Measurements from ENCODE around the gene UGT1A9. TPM values are rescaled to one million over a fixed set of nuclear protein-coding genes. Genes with fewer than 3 reads are reported as not detected.
"Not testable (repeated sequence)": the region's sequence is repeated elsewhere in the genome, so short reads cannot be mapped to it uniquely, and the experiment has no call there.

Gene UGT1A9
- total RNA-seq (2021; fragmentation: NEBNext Ultra II Directional; extraction: Animal tissue kit (Norgen Biotek cat#: 25700)): not detected
- long read RNA-seq: 0 reads

GRCh38 chr2:233671290-233672161 lies at the start of gene UGT1A9:
TSS of gene UGT1A9 (plus strand) at chr2:233671898. CDS start at chr2:233671935, 37 bp downstream.
- no peaks in the 10 kb centered on the region for H3K4me1 Mint-ChIP-seq (ENCODE audit: low read depth)
- TF ChIP-seq CTCF (IDR thresholded peaks at IDR 0.05): no peak
- peaks cover 9% of the 10 kb centered on the region; the same call in 1 of the 2 replicates for H3K9me3 Mint-ChIP-seq
- no peaks in the 10 kb centered on the region for H3K27me3 Mint-ChIP-seq (ENCODE audit: insufficient read depth)
- no peaks in the 10 kb centered on the region for H3K36me3 Mint-ChIP-seq (ENCODE audit: low read depth)
- H3K27ac Mint-ChIP-seq: no peak within 1 kb of the TSS
- H3K4me3 Mint-ChIP-seq: no peak within 1 kb of the TSS
- DNase-seq: no peak

- no peak overlapping the region for H3K27ac Mint-ChIP-seq
- H3K36me3 Mint-ChIP-seq (ENCODE audit: low read depth): no peaks in the 10 kb centered on the region
- peaks cover 6% of the 10 kb centered on the region for H3K9me3 Mint-ChIP-seq
- no peaks in the 10 kb centered on the region; the same call in 1 of the 2 replicates for H3K27me3 Mint-ChIP-seq (ENCODE audit: insufficient read depth)
- no peak overlapping the region for H3K4me3 Mint-ChIP-seq
- no peaks in the 10 kb centered on the region for H3K4me1 Mint-ChIP-seq (ENCODE audit: low read depth)
- TF ChIP-seq CTCF (IDR thresholded peaks at IDR 0.05): no peak
- DNase-seq: no peak
Measured at GRCh38 chr2:233627331-233628025, 44.2 kb upstream of the UGT1A9 start.

DNA sequence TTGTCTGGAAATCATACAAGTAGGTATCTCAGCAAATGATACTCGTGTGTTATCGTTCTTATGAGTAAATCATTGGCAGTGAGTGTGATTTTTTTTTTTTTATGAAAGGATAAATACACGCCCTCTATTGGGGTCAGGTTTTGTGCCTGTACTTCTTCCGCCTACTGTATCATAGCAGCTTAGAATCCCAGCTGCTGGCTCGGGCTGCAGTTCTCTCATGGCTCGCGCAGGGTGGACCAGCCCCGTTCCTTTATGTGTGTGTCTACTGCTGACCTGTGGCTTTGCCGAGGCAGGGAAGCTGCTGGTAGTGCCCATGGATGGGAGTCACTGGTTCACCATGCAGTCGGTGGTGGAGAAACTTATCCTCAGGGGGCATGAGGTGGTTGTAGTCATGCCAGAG lies 35.4 kb upstream of the UGT1A9 start, which contains the start of gene UGT1A10:
Gene UGT1A10, plus strand, starts transcription at position 143 of the 400 bp plus-strand sequence. Its CDS starts 75 bp downstream, at position 218.
- H3K36me3 Mint-ChIP-seq (ENCODE audit: low read depth); H3K9me3 Mint-ChIP-seq; DNase-seq; H3K27me3 Mint-ChIP-seq (ENCODE audit: insufficient read depth); H3K4me1 Mint-ChIP-seq (ENCODE audit: low read depth); H3K27ac Mint-ChIP-seq: not testable (repeated sequence)
- peak within 1 kb of the TSS; percentile 63; the same call in 1 of the 2 replicates for H3K4me3 Mint-ChIP-seq

GRCh38 chr2:233638836-233639235 lies 32.9 kb upstream of the UGT1A9 start:
- no peak for DNase-seq
- TF ChIP-seq CTCF (IDR thresholded peaks at IDR 0.05): no peak
- Mint-ChIP-seq H3K4me1 (ENCODE audit: low read depth) (0 out of 2 replicates have a peak, but pooled peaks cover 6% of the 10 kb centered on the region), H3K27me3 (ENCODE audit: insufficient read depth) (peaks cover 4% of the 10 kb centered on the region; the same call in 1 of the 2 replicates), H3K27ac (no peak overlapping the region), H3K4me3 (no peak overlapping the region), H3K36me3 (ENCODE audit: low read depth) (no peaks in the 10 kb centered on the region), H3K9me3 (peaks cover 5% of the 10 kb centered on the region; the same call in 1 of the 2 replicates)

DNA sequence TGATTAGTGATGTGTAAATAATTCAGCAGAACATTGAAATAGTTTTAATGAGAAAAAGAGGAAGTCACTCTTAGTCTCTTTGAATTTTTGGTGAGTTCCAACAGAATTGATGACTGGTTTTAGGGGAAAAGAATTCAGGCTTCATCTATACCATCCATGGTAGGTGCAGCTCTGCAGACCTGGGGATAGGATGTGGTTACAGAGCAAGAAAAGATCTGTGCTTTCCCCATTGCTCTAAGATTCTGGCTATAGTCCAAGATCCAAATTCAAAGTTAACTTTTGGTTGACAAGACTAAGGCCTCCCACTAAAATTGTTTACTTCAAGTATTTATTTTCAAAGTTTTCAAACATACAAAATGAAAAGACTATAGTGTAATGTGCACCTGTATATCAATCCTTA lies 31.8 kb upstream of the UGT1A9 start:
- peaks cover 11% of the 10 kb centered on the region for H3K9me3 Mint-ChIP-seq

More for the DNA sequence above, 31.8 kb upstream of the UGT1A9 start:
- no peak overlapping the region for H3K4me3 Mint-ChIP-seq
- 0 out of 2 replicates have a peak, but pooled peaks cover 6% of the 10 kb centered on the region for H3K4me1 Mint-ChIP-seq (ENCODE audit: low read depth)
- TF ChIP-seq CTCF (IDR thresholded peaks at IDR 0.05): no peak
- H3K27me3 Mint-ChIP-seq (ENCODE audit: insufficient read depth): peaks cover 2% of the 10 kb centered on the region; the same call in 1 of the 2 replicates
- H3K27ac Mint-ChIP-seq: no peak overlapping the region
- DNase-seq: no peak
- no peaks in the 10 kb centered on the region for H3K36me3 Mint-ChIP-seq (ENCODE audit: low read depth)
